Body of pancreas (tissue), 4 donors: ENCODE results near the gene PCDHGA5. TPM values are rescaled to one million over a fixed set of nuclear protein-coding genes. Genes with fewer than 3 reads are reported as not detected.
"Not testable (repeated sequence)": the region's sequence is repeated elsewhere in the genome, so short reads cannot be mapped to it uniquely, and the experiment has no call there.

Experiments used
- ATAC-seq: fragments of 150-250 bp; one replicate; pipeline ENCODE4 v1.9.1; 2016
- DNase-seq, 4 donors: peaks; one replicate each; pipeline ENCODE4 v3.0.0-alpha.2; 2019
- H3K27ac ChIP-seq, 4 donors: fragments of 200-600 bp; sonication (generic); 1 replicate in 3 of 4; 2 replicates in 1 of 4; pipeline versions ENCODE4 v1.5.1 to v1.6.1; 2016 to 2019; ENCODE audit warnings: mild to moderate bottlenecking in 1 of 4, mixed read lengths in 1 of 4, moderate library complexity in 1 of 4
- H3K27me3 ChIP-seq, 2 donors: fragments of 200-600 bp; sonication (generic); one replicate each; pipeline ENCODE4 v1.6.0; 2016; ENCODE audit warnings: mild to moderate bottlenecking in 1 of 2
- H3K36me3 ChIP-seq, 2 donors: fragments of 200-600 bp; sonication (generic); replicated peaks in 1 of 2; 2 replicates each; pipeline ENCODE4 v1.5.1; 2016; ENCODE audit warnings: low read depth in 2 of 2; ENCODE audit not compliant: insufficient read depth in 1 of 2
- H3K4me1 ChIP-seq: fragments of 200-600 bp; sonication (generic); one replicate; pipeline ENCODE4 v1.6.0; 2016
- H3K4me3 ChIP-seq, 2 donors: fragments of 200-600 bp; sonication (generic); 1 replicate in 1 of 2; 2 replicates in 1 of 2; pipeline ENCODE4 v1.5.1; 2016 to 2019
- H3K9me3 ChIP-seq, 3 donors: fragments of 200-600 bp; sonication (generic); 1 replicate in 2 of 3; 2 replicates in 1 of 3; pipeline ENCODE4 v1.5.1; 2016
- POLR2A ChIP-seq, 3 donors: fragments of 450-650 bp; IDR thresholded peaks; one replicate each; pipeline ENCODE4 v1.6.1; 2016; ENCODE audit warnings: antibody characterized with exemption in 3 of 3, mild to moderate bottlenecking in 2 of 3
- WGBS, 2 donors: methylation state at CpG; one replicate each; pipeline ENCODE4 v1.1.5; 2017; 5-methylcytosine and 5-hydroxymethylcytosine counted together
- intact Hi-C: fragments of 100-400 bp; cut with DNase I; formaldehyde crosslinking; loops from one replicate; pipeline ENCODE4 v1.15.1; 2023
- total RNA-seq, 2 donors: library from RNA; depleted of rRNA; stranded (reverse); fragments of >200 nt; gene quantifications; one replicate each; pipeline ENCODE4 v1.1.0, GENCODE V29; 2016
- TF ChIP-seq, protein P1 (sequence below), 7 experiments: fragments of 450-650 bp in 4 of 7; fragments of 200-600 bp in 3 of 7; sonication (generic) in 3 of 7; IDR thresholded peaks; one replicate each; pipeline ENCODE4 v1.5.1; 2016 to 2019; ENCODE audit warnings: antibody characterized with exemption in 7 of 7

The PCDHGA5 gene
- total RNA-seq, 2 donors from 2014 or later = 5.6 to 6.0 TPM

DNA sequence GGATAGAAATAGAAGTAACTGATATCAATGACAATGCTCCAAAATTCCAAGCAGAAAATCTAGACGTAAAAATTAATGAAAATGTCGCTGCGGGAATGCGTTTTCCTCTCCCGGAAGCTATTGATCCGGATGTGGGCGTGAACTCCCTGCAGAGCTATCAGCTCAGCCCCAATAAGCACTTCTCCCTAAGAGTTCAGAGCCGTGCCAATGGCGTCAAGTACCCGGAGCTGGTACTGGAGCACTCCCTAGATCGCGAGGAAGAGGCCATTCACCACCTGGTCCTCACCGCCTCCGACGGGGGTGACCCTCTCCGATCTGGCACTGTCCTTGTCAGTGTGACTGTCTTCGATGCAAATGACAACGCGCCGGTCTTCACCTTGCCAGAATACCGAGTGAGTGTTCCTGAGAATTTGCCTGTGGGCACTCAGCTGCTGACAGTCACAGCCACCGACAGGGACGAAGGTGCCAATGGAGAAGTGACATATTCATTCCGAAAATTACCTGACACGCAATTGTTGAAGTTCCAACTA is 49.6 kb downstream of the PCDHGA5 start:
- intact Hi-C loops = loop anchor here (10.0 kb wide), 1 partner anchor 101 kb away; no protein-coding TSS in a partner anchor
- no peaks in the 10 kb centered on the region for H3K27me3 ChIP-seq
- no peak for TF ChIP-seq POLR2A (IDR thresholded peaks at IDR 0.05)
- TF ChIP-seq, protein P1, sequence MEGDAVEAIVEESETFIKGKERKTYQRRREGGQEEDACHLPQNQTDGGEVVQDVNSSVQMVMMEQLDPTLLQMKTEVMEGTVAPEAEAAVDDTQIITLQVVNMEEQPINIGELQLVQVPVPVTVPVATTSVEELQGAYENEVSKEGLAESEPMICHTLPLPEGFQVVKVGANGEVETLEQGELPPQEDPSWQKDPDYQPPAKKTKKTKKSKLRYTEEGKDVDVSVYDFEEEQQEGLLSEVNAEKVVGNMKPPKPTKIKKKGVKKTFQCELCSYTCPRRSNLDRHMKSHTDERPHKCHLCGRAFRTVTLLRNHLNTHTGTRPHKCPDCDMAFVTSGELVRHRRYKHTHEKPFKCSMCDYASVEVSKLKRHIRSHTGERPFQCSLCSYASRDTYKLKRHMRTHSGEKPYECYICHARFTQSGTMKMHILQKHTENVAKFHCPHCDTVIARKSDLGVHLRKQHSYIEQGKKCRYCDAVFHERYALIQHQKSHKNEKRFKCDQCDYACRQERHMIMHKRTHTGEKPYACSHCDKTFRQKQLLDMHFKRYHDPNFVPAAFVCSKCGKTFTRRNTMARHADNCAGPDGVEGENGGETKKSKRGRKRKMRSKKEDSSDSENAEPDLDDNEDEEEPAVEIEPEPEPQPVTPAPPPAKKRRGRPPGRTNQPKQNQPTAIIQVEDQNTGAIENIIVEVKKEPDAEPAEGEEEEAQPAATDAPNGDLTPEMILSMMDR (IDR thresholded peaks at IDR 0.05) = no peak
- 18 to 23% methylated on average over 24 to 25 of the region's 25 CpGs for WGBS, 2 donors
- ATAC-seq = no peak
- H3K36me3 ChIP-seq = no peaks in the 10 kb centered on the region
- H3K9me3 ChIP-seq = peaks cover 0 to 70% (median 7%) of the 10 kb centered on the region in 3 donors
- H3K4me3 ChIP-seq = no peak overlapping the region
- H3K4me1 ChIP-seq = no peaks in the 10 kb centered on the region
- no peak overlapping the region for H3K27ac ChIP-seq
- DNase-seq = no peak

DNA sequence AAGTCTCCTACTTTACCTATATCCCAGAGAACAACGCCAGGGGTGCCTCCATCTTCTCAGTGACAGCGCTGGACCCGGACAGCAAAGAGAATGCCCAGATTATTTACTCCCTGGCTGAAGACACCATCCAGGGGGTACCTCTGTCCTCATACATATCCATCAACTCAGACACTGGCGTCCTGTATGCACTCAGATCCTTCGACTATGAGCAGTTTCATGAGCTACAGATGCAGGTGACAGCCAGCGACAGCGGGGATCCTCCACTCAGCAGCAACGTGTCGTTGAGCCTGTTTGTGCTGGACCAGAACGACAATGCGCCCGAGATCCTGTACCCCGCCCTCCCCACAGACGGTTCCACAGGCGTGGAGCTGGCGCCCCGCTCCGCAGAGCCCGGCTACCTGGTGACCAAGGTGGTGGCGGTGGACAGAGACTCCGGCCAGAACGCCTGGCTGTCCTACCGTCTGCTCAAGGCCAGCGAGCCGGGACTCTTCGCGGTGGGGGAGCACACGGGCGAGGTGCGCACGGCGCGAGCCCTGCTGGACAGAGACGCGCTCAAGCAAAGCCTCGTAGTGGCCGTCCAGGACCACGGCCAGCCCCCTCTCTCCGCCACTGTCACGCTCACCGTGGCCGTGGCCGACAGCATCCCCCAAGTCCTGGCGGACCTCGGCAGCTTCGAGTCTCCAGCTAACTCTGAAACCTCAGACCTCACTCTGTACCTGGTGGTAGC is 50.7 kb downstream of the PCDHGA5 start:
- H3K4me1 ChIP-seq, H3K27ac ChIP-seq, H3K4me3 ChIP-seq, H3K27me3 ChIP-seq, H3K36me3 ChIP-seq, DNase-seq, ATAC-seq: not testable (repeated sequence)
- WGBS, 2 donors = 19 to 28% methylated on average over 26 to 46 of the region's 46 CpGs
- H3K9me3 ChIP-seq = peaks cover 0 to 70% (median 9%) of the 10 kb centered on the region in 3 donors
- intact Hi-C loops = loop anchor here (10.0 kb wide), 1 partner anchor 100 kb away; no protein-coding TSS in a partner anchor

DNA sequence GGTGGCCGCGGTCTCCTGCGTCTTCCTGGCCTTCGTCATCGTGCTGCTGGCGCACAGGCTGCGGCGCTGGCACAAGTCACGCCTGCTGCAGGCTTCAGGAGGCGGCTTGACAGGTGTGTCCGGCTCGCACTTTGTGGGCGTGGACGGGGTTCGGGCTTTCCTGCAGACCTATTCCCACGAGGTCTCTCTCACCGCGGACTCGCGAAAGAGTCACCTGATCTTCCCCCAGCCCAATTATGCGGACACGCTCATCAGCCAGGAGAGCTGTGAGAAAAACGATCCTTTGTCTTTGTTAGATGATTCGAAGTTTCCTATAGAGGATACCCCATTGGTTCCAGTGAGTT is 51.3 kb downstream of the PCDHGA5 start:
- DNase-seq, ATAC-seq, H3K4me1 ChIP-seq, H3K4me3 ChIP-seq, H3K27ac ChIP-seq, H3K36me3 ChIP-seq, H3K27me3 ChIP-seq: not testable (repeated sequence)
- intact Hi-C loops = loop anchor here (10.0 kb wide), 1 partner anchor 100 kb away; no protein-coding TSS in a partner anchor
- WGBS, 2 donors = 13 to 30% methylated on average over 22 to 24 of the region's 24 CpGs
- peaks cover 0 to 70% (median 8%) of the 10 kb centered on the region in 3 donors for H3K9me3 ChIP-seq

Other genes starting within 250 kb of the PCDHGA5 start
- gene PCDHB4, start 242.3 kb upstream of the PCDHGA5 start, total RNA-seq = 1 to 10 TPM; 1.6 to 3.3 TPM
- gene PCDHB5, start 229.0 kb upstream of the PCDHGA5 start, total RNA-seq = 10 to 100 TPM in 1 of 2 donors, 1 to 10 TPM in 1; 4.3 to 10.6 TPM
- gene PCDHB6, start 214.1 kb upstream of the PCDHGA5 start, total RNA-seq = 1 to 10 TPM in 1 of 2 donors, under 1 TPM in 1; 0.33 to 1.0 TPM
- gene PCDHB7, start 191.5 kb upstream of the PCDHGA5 start, total RNA-seq = under 1 TPM in 1 of 2 donors, not detected in 1; 0.52 TPM
- under 1 TPM; 0.33 to 0.52 TPM for gene PCDHB8, start 186.4 kb upstream of the PCDHGA5 start, total RNA-seq
- gene PCDHB16, start 181.8 kb upstream of the PCDHGA5 start, total RNA-seq = 1 to 10 TPM; 2.1 to 4.6 TPM
- gene PCDHB9, start 177.0 kb upstream of the PCDHGA5 start, total RNA-seq = 10 to 100 TPM in 1 of 2 donors, under 1 TPM in 1; 0.78 to 19.8 TPM
- gene PCDHB10, start 171.8 kb upstream of the PCDHGA5 start, total RNA-seq = 1 to 10 TPM; 1.3 to 2.3 TPM
- gene PCDHB11, start 164.5 kb upstream of the PCDHGA5 start, total RNA-seq = 1 to 10 TPM; 4.4 to 4.9 TPM
- gene PCDHB12, start 155.4 kb upstream of the PCDHGA5 start, total RNA-seq = 1 to 10 TPM; 2.0 to 3.4 TPM
- 1 to 10 TPM; 6.5 to 7.6 TPM for gene PCDHB13, start 150.2 kb upstream of the PCDHGA5 start, total RNA-seq
- gene PCDHB14, start 140.8 kb upstream of the PCDHGA5 start, total RNA-seq = 1 to 10 TPM; 3.4 to 7.3 TPM
- gene PCDHB15, start 118.8 kb upstream of the PCDHGA5 start, total RNA-seq = 1 to 10 TPM; 3.1 to 3.6 TPM
- gene SLC25A2, start 60.1 kb upstream of the PCDHGA5 start, total RNA-seq = not detected
- gene TAF7, start 43.4 kb upstream of the PCDHGA5 start, total RNA-seq = 10 to 100 TPM; 28.7 to 32.2 TPM
- under 1 TPM; 0.33 to 0.78 TPM for gene PCDHGA1, start 33.6 kb upstream of the PCDHGA5 start, total RNA-seq
- 1 to 10 TPM; 2.0 to 2.9 TPM for gene PCDHGA2, start 25.4 kb upstream of the PCDHGA5 start, total RNA-seq
- gene PCDHGA3, start 20.3 kb upstream of the PCDHGA5 start, total RNA-seq = 10 to 100 TPM in 1 of 2 donors, 1 to 10 TPM in 1; 4.2 to 11.2 TPM
- 1 to 10 TPM; 3.9 to 6.9 TPM for gene PCDHGB1, start 14.1 kb upstream of the PCDHGA5 start, total RNA-seq
- gene PCDHGA4, start 9.1 kb upstream of the PCDHGA5 start, total RNA-seq = 10 to 100 TPM in 1 of 2 donors, 1 to 10 TPM in 1; 6.7 to 10.9 TPM
- 1 to 10 TPM; 2.3 to 9.3 TPM for gene PCDHGB2, start 4.2 kb upstream of the PCDHGA5 start, total RNA-seq
- gene PCDHGB3, start 6.1 kb downstream of the PCDHGA5 start, total RNA-seq = 10 to 100 TPM in 1 of 2 donors, 1 to 10 TPM in 1; 4.2 to 10.2 TPM
- 10 to 100 TPM in 1 of 2 donors, 1 to 10 TPM in 1; 5.2 to 11.2 TPM for gene PCDHGA6, start 9.7 kb downstream of the PCDHGA5 start, total RNA-seq
- 1 to 10 TPM; 5.2 to 7.6 TPM for gene PCDHGA7, start 18.6 kb downstream of the PCDHGA5 start, total RNA-seq
- 1 to 10 TPM; 3.6 to 4.9 TPM for gene PCDHGB4, start 23.5 kb downstream of the PCDHGA5 start, total RNA-seq
- gene PCDHGA8, start 28.5 kb downstream of the PCDHGA5 start, total RNA-seq = 10 to 100 TPM in 1 of 2 donors, 1 to 10 TPM in 1; 4.2 to 10.2 TPM
- gene PCDHGB5, start 33.8 kb downstream of the PCDHGA5 start, total RNA-seq = 10 to 100 TPM in 1 of 2 donors, 1 to 10 TPM in 1; 7.8 to 15.2 TPM
- 1 to 10 TPM; 4.9 to 8.2 TPM for gene PCDHGA9, start 38.6 kb downstream of the PCDHGA5 start, total RNA-seq
- gene PCDHGB6, start 43.9 kb downstream of the PCDHGA5 start, total RNA-seq = 1 to 10 TPM; 4.6 to 8.0 TPM
- 1 to 10 TPM; 5.3 to 5.4 TPM for gene PCDHGA10, start 48.8 kb downstream of the PCDHGA5 start, total RNA-seq
- gene PCDHGB7, start 53.5 kb downstream of the PCDHGA5 start, total RNA-seq = 1 to 10 TPM; 7.0 to 7.9 TPM
- 1 to 10 TPM; 4.9 to 6.9 TPM for gene PCDHGA11, start 56.9 kb downstream of the PCDHGA5 start, total RNA-seq
- gene PCDHGA12, start 66.3 kb downstream of the PCDHGA5 start, total RNA-seq = 1 to 10 TPM; 5.3 to 5.4 TPM
- gene PCDHGC3, start 111.8 kb downstream of the PCDHGA5 start, total RNA-seq = 10 to 100 TPM in 1 of 2 donors, 1 to 10 TPM in 1; 9.6 to 16.1 TPM
- gene PCDHGC4, start 120.9 kb downstream of the PCDHGA5 start, total RNA-seq = 1 to 10 TPM; 1.6 to 2.0 TPM
- gene PCDHGC5, start 124.9 kb downstream of the PCDHGA5 start, total RNA-seq = 1 to 10 TPM; 2.0 to 3.1 TPM